BE2C (cell line): ENCODE results near the gene ZRSR2.

Experiments used
- DNase-seq: peaks from one replicate; pipeline ENCODE4 v3.0.0-alpha.2; 2020
- H3K27me3 ChIP-seq: fragments of 250-450 bp; sonication (Bioruptor Pico); 2 replicates; pipeline ENCODE4 v1.5.1; 2020; ENCODE audit warnings: mild to moderate bottlenecking
- H3K36me3 ChIP-seq: fragments of 250-450 bp; sonication (Bioruptor Pico); 2 replicates; pipeline ENCODE4 v1.5.1; 2020; ENCODE audit warnings: mild to moderate bottlenecking
- H3K4me1 ChIP-seq: fragments of 250-450 bp; sonication (Bioruptor Pico); 2 replicates; pipeline ENCODE4 v1.5.1; 2020
- H3K4me3 ChIP-seq: 2 replicates; pipeline ENCODE4 v1.5.1; 2011; ENCODE audit warnings: low read depth, low read length
- H3K9me3 ChIP-seq: fragments of 250-450 bp; sonication (Bioruptor Pico); 2 replicates; pipeline ENCODE4 v1.5.1; 2020
- CTCF ChIP-seq: IDR thresholded peaks from 2 replicates; pipeline ENCODE4 v1.5.1; 2012; ENCODE audit warnings: mild to moderate bottlenecking, low read depth, low read length

ZRSR2 gene

GRCh38 chrX:15790769-15791290 is 546 bp downstream of the ZRSR2 start:
- no peaks in the 10 kb centered on the region for H3K27me3 ChIP-seq
- H3K36me3 ChIP-seq, result no peaks in the 10 kb centered on the region
- no peaks in the 10 kb centered on the region for H3K4me1 ChIP-seq
- no peak for DNase-seq
- H3K4me3 ChIP-seq, result peak overlapping the region; percentile 80
- no peaks in the 10 kb centered on the region for H3K9me3 ChIP-seq
- TF ChIP-seq CTCF, result no peak

- DNase-seq, result no peak
- Histone ChIP-seq H3K4me1 (no peaks in the 10 kb centered on the region), H3K36me3 (no peaks in the 10 kb centered on the region; the same call in 1 of the 2 replicates), H3K27me3 (no peaks in the 10 kb centered on the region), H3K9me3 (no peaks in the 10 kb centered on the region), H3K4me3 (no peak overlapping the region)
- TF ChIP-seq CTCF, result no peak
Observed at GRCh38 chrX:15797707-15798106, 7.4 kb downstream of the ZRSR2 start.

GRCh38 chrX:15804563-15804962 is 14.3 kb downstream of the ZRSR2 start:
- H3K9me3 ChIP-seq, result no peaks in the 10 kb centered on the region
- no peak for TF ChIP-seq CTCF
- no peaks in the 10 kb centered on the region; the same call in 1 of the 2 replicates for H3K36me3 ChIP-seq
- H3K4me1 ChIP-seq, result no peaks in the 10 kb centered on the region
- no peaks in the 10 kb centered on the region for H3K27me3 ChIP-seq
- no peak for DNase-seq
- H3K4me3 ChIP-seq, result no peak overlapping the region

DNA sequence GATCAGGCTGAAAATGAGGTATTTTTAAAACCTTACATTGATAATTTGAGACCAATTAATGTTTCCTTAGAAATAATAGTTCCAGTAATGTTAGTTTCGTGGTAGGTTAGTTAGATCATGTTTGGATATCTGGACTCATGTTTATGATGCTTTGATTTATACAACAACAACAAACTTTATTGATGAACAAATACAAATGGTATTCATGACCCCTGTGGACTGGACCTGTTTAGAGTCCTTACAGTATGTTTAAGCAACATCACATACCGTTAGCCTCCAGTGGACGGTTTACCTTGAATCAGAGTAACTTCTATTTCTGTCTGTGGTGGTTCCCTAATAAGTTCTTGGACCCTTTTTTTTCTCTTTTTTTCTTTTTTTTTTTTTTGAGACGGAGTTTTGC is 18.0 kb downstream of the ZRSR2 start:
- no peaks in the 10 kb centered on the region for H3K27me3 ChIP-seq
- no peak overlapping the region for H3K4me3 ChIP-seq
- no peak for DNase-seq
- H3K36me3 ChIP-seq, result no peaks in the 10 kb centered on the region; the same call in 1 of the 2 replicates
- no peaks in the 10 kb centered on the region for H3K4me1 ChIP-seq
- TF ChIP-seq CTCF, result no peak
- H3K9me3 ChIP-seq, result no peaks in the 10 kb centered on the region

GRCh38 chrX:15812192-15812938 is 22.1 kb downstream of the ZRSR2 start:
- no peak for DNase-seq
- H3K36me3 ChIP-seq, result no peaks in the 10 kb centered on the region; the same call in 1 of the 2 replicates
- no peak overlapping the region for H3K4me3 ChIP-seq
- no peaks in the 10 kb centered on the region for H3K4me1 ChIP-seq
- TF ChIP-seq CTCF, result no peak
- no peaks in the 10 kb centered on the region for H3K27me3 ChIP-seq
- H3K9me3 ChIP-seq, result no peaks in the 10 kb centered on the region

- no peaks in the 10 kb centered on the region for H3K9me3 ChIP-seq
- H3K4me3 ChIP-seq, result no peak overlapping the region
- no peaks in the 10 kb centered on the region for H3K4me1 ChIP-seq
- no peak for TF ChIP-seq CTCF
- no peaks in the 10 kb centered on the region for H3K27me3 ChIP-seq
- no peak for DNase-seq
- H3K36me3 ChIP-seq, result no peaks in the 10 kb centered on the region; the same call in 1 of the 2 replicates
Observed at GRCh38 chrX:15813416-15813815, 23.1 kb downstream of the ZRSR2 start.
